Adipocyte (in vitro differentiated cells): ENCODE data around the gene SELENOV.
"Not testable (repeated sequence)": the region's sequence is repeated elsewhere in the genome, so short reads cannot be mapped to it uniquely, and the experiment has no call there.

ENCODE experiments used
- DNase-seq: peaks from one replicate; pipeline ENCODE4 v3.0.0-alpha.2; 2015; ENCODE audit warnings: low read depth
- H3K27me3 ChIP-seq: replicated peaks from 2 replicates; pipeline ENCODE4 v1.7.0; 2013; ENCODE audit warnings: mild to moderate bottlenecking, low read length, moderate library complexity; ENCODE audit not compliant: control insufficient read depth, insufficient read depth
- H3K36me3 ChIP-seq: 2 replicates; pipeline ENCODE4 v1.7.0; 2013; ENCODE audit warnings: low read length, mild to moderate bottlenecking, moderate library complexity; ENCODE audit not compliant: control insufficient read depth, insufficient read depth, severe bottlenecking
- H3K4me1 ChIP-seq: 2 replicates; pipeline ENCODE4 v1.7.0; 2013; ENCODE audit warnings: mild to moderate bottlenecking, low read length, moderate library complexity; ENCODE audit not compliant: control insufficient read depth, insufficient read depth
- H3K4me3 ChIP-seq: 2 replicates; pipeline ENCODE4 v1.7.0; 2013; ENCODE audit warnings: mild to moderate bottlenecking, low read length, moderate library complexity
- H3K9ac ChIP-seq: 2 replicates; pipeline ENCODE4 v1.7.0; 2013; ENCODE audit warnings: mild to moderate bottlenecking, low read length, moderate library complexity
- H3K9me3 ChIP-seq: 2 replicates; pipeline ENCODE4 v1.7.0; 2013; ENCODE audit warnings: mild to moderate bottlenecking, low read length, moderate library complexity; ENCODE audit not compliant: control insufficient read depth

Gene SELENOV

DNA sequence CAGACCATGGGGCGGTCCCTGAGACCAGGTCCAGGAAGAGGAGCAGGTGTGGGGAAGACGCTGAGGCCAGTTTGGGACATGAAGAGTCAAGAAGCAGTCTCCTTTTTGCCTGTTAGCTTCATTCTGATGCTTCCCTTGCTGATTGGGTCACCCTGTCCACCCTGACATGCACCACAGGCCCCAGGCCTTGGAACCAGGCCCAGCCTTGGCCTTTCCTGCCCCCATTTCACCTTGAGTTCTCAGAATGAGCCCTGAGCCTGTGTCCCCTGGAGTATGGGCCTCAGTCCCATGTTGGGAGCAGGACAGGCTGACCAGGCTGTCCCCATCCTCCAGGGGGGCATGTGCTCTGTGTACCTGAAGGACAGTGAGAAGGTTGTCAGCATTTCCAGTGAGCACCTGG, 39.2 kb upstream of the SELENOV start:
- DNase-seq: no peak
- no peak overlapping the region for H3K9ac ChIP-seq
- no peaks in the 10 kb centered on the region for H3K27me3 ChIP-seq
- no peaks in the 10 kb centered on the region for H3K9me3 ChIP-seq
- H3K4me1 ChIP-seq: peaks cover 6% of the 10 kb centered on the region
- H3K36me3 ChIP-seq: peaks cover 58% of the 10 kb centered on the region
- no peak overlapping the region for H3K4me3 ChIP-seq

- not testable (repeated sequence) for DNase-seq, H3K4me3 ChIP-seq, H3K9ac ChIP-seq, H3K9me3 ChIP-seq, H3K27me3 ChIP-seq
- peaks cover 14% of the 10 kb centered on the region for H3K4me1 ChIP-seq
- H3K36me3 ChIP-seq: peaks cover 27% of the 10 kb centered on the region
These were observed 35.6 kb upstream of the SELENOV start for GRCh38 chr19:39479319-39479801.

- Histone ChIP-seq H3K36me3 (peaks cover 21% of the 10 kb centered on the region), H3K9me3 (no peaks in the 10 kb centered on the region), H3K9ac (peak overlapping the region; percentile 96), H3K4me1 (peaks cover 14% of the 10 kb centered on the region), H3K4me3 (peak overlapping the region; percentile 97), H3K27me3 (no peaks in the 10 kb centered on the region)
- no peak for DNase-seq
These were observed 35.0 kb upstream of the SELENOV start for GRCh38 chr19:39479916-39480315.

DNA sequence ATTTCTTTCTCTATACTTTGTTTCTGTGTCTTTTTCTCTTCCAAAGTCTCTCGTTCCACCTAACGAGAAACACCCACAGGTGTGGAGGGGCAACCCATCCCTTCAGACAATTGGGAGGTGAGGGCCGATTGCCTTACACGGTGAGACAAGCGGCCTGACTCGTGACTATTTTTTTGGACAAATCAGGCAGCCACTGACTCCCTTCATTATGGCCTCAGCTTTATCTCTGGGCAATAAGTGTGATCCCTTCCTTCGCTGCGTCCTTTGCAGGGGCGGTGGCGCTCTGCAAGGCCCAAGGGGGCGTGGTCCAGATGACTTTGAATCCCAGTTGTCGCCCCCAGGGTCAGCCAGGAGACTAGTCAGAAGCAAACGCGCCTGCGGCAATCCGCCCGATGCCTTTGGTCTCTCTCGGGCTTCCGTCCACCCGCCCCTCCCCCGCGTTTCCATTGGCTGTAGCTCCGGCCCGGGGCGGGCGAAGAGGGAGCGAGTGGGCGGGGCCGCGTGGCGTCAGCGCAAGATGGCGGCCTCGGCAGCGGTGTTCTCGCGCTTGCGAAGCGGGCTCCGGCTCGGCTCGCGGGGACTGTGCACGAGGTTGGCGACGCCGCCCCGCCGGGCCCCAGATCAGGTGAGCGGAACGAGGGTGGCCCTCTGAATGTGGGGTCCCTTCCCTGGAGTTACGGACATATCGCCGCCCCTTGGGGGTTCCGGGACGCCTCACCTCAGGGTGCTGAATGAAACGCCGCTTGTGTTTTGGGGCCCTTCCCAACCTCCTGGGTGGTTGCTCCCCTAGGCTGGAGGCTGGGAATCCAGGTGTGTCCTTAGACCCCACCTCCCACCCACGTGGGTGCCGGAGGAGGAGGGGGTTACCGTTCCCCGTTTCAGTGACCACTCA, 34.4 kb upstream of the SELENOV start, which contains the start of gene TIMM50:
Gene TIMM50 (plus strand): TSS at position 502 of the 892 bp plus-strand sequence. CDS start 16 bp downstream, at position 518.
- H3K9me3 ChIP-seq: no peaks in the 10 kb centered on the region
- H3K9ac ChIP-seq: peak within 1 kb of the TSS; percentile 96
- peak; percentile 99 for DNase-seq
- H3K4me3 ChIP-seq: peak within 1 kb of the TSS; percentile 97
- H3K27me3 ChIP-seq: no peaks in the 10 kb centered on the region
- H3K4me1 ChIP-seq: peaks cover 14% of the 10 kb centered on the region
- peaks cover 24% of the 10 kb centered on the region for H3K36me3 ChIP-seq

- peak; percentile 39 for DNase-seq
- Histone ChIP-seq H3K4me1 (peaks cover 14% of the 10 kb centered on the region), H3K9ac (peak overlapping the region; percentile 96), H3K36me3 (peaks cover 24% of the 10 kb centered on the region), H3K27me3 (no peaks in the 10 kb centered on the region), H3K9me3 (no peaks in the 10 kb centered on the region), H3K4me3 (peak overlapping the region; percentile 97)
These were observed 33.8 kb upstream of the SELENOV start for GRCh38 chr19:39481229-39481545.

GRCh38 chr19:39481676-39482075, 33.3 kb upstream of the SELENOV start:
- peak overlapping the region; percentile 97 for H3K4me3 ChIP-seq
- DNase-seq: no peak

GRCh38 chr19:39483141-39483540, 31.8 kb upstream of the SELENOV start:
- Histone ChIP-seq H3K4me3 (no peak overlapping the region), H3K9me3 (no peaks in the 10 kb centered on the region), H3K9ac (no peak overlapping the region), H3K36me3 (peaks cover 33% of the 10 kb centered on the region), H3K27me3 (no peaks in the 10 kb centered on the region), H3K4me1 (peaks cover 14% of the 10 kb centered on the region)
- no peak for DNase-seq

More at GRCh38 chr19:39481676-39482075, 33.3 kb upstream of the SELENOV start:
- Histone ChIP-seq H3K9me3 (no peaks in the 10 kb centered on the region), H3K9ac (peak overlapping the region; percentile 96), H3K36me3 (peaks cover 24% of the 10 kb centered on the region), H3K27me3 (no peaks in the 10 kb centered on the region), H3K4me1 (peaks cover 14% of the 10 kb centered on the region)

DNA sequence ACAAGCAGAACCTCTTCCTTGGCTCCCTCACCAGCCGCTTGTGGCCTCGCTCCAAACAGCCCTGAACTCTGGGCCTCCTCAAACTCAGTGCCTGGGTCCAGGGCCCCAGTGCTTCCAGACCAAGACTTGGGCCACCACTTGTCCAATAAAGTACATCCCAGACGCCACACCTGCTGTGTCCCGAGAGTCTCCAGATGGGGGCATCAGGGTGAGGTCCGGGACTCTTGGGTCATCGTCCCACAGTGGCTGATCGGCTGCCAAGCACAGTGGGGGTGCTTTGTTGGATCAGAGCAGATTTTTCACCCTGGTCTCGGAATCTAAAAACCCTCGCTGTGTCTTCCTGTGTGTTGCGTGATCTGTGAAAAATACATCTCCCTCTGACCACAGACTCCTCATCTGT, 25.2 kb upstream of the SELENOV start:
- H3K9me3 ChIP-seq: no peaks in the 10 kb centered on the region
- DNase-seq: no peak
- H3K36me3 ChIP-seq: peaks cover 65% of the 10 kb centered on the region

GRCh38 chr19:39492225-39492624, 22.7 kb upstream of the SELENOV start:
- H3K36me3 ChIP-seq: peaks cover 43% of the 10 kb centered on the region
- H3K4me1 ChIP-seq: no peaks in the 10 kb centered on the region
- no peak overlapping the region for H3K9ac ChIP-seq
- H3K4me3 ChIP-seq: no peak overlapping the region
- peaks cover 5% of the 10 kb centered on the region for H3K27me3 ChIP-seq
- no peak for DNase-seq
- no peaks in the 10 kb centered on the region for H3K9me3 ChIP-seq

More for the DNA sequence above, 25.2 kb upstream of the SELENOV start:
- H3K4me1 ChIP-seq: no peaks in the 10 kb centered on the region
- H3K4me3 ChIP-seq: no peak overlapping the region
- no peak overlapping the region for H3K9ac ChIP-seq
- H3K27me3 ChIP-seq: no peaks in the 10 kb centered on the region

DNA sequence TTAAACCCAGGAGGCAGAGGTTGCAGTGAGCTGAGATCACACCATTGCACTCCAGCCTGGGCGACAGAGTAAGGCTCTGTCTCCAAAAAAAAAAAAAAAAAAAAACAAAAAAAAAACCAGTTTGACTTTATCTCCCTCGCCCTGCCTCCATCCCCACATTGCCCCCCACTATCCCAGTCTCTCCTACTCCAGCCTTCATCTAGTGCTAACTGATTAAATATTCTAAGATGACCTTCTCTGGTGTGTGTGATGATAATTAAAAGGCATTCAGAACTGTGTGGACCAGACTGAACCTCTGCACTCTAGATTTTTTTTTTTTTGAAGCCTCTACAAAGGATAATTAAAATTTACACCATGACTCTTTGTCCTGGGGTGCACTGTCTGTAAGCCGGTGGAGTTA, 22.2 kb upstream of the SELENOV start:
- no peak for DNase-seq
- Histone ChIP-seq H3K36me3 (peaks cover 40% of the 10 kb centered on the region), H3K4me3 (no peak overlapping the region), H3K27me3 (peaks cover 11% of the 10 kb centered on the region), H3K4me1 (no peaks in the 10 kb centered on the region), H3K9me3 (no peaks in the 10 kb centered on the region), H3K9ac (no peak overlapping the region)

- Histone ChIP-seq H3K4me3 (no peak overlapping the region), H3K36me3 (peaks cover 21% of the 10 kb centered on the region), H3K4me1 (peaks cover 7% of the 10 kb centered on the region), H3K9me3 (no peaks in the 10 kb centered on the region), H3K27me3 (peaks cover 23% of the 10 kb centered on the region), H3K9ac (no peak overlapping the region)
- no peak for DNase-seq
These were observed 20.3 kb upstream of the SELENOV start for GRCh38 chr19:39494661-39495060.
